Astrocyte (in vitro differentiated cells and primary cell): ENCODE measurements around the gene TENT4A. TPM values are rescaled to one million over a fixed set of nuclear protein-coding genes. Genes with fewer than 3 reads are reported as not detected.

Experiments used
- DNase-seq: peaks from one replicate; pipeline ENCODE4 v3.0.0-alpha.2; 2010; ENCODE audit warnings: low read depth
- FAIRE-seq: peaks from 2 replicates; lab custom pipeline; 2011; peaks lifted over from hg19 to GRCh38; lab: Jason Lieb, UNC
- H2AFZ ChIP-seq: 2 replicates; pipeline ENCODE4 v1.6.0; 2012; ENCODE audit warnings: low read depth, low read length, inconsistent platforms
- H3K27ac ChIP-seq: 2 replicates; pipeline ENCODE4 v1.5.1; 2011; ENCODE audit warnings: low read depth, low read length, inconsistent platforms
- H3K27me3 ChIP-seq: 2 replicates; pipeline ENCODE4 v1.6.0; 2011; ENCODE audit warnings: low read length, inconsistent platforms; ENCODE audit not compliant: insufficient read depth
- H3K36me3 ChIP-seq: 2 replicates; pipeline ENCODE4 v1.5.1; 2011; ENCODE audit warnings: low read length, inconsistent platforms; ENCODE audit not compliant: insufficient read depth
- H3K4me1 ChIP-seq: 2 replicates; pipeline ENCODE4 v1.5.1; 2011; ENCODE audit warnings: low read length, inconsistent platforms; ENCODE audit not compliant: insufficient read depth
- H3K4me2 ChIP-seq: 2 replicates; pipeline ENCODE4 v1.6.0; 2012; ENCODE audit warnings: low read length, inconsistent platforms
- H3K4me3 ChIP-seq: 2 replicates; pipeline ENCODE4 v1.5.1; 2011; ENCODE audit warnings: low read depth, mild to moderate bottlenecking, low read length, inconsistent platforms; ENCODE audit not compliant: insufficient read depth
- H3K79me2 ChIP-seq: 2 replicates; pipeline ENCODE4 v1.6.0; 2012; ENCODE audit warnings: mild to moderate bottlenecking, low read length, inconsistent platforms; ENCODE audit not compliant: insufficient read depth
- H3K9ac ChIP-seq: 2 replicates; pipeline ENCODE4 v1.6.0; 2012; ENCODE audit warnings: mild to moderate bottlenecking, low read length, inconsistent platforms
- H3K9me3 ChIP-seq: 2 replicates; pipeline ENCODE4 v1.5.1; 2012; ENCODE audit warnings: low read depth, mild to moderate bottlenecking, low read length, inconsistent platforms; ENCODE audit not compliant: insufficient read depth
- H4K20me1 ChIP-seq: 2 replicates; pipeline ENCODE4 v1.6.0; 2012; ENCODE audit warnings: low read length, inconsistent platforms; ENCODE audit not compliant: insufficient read depth
- H3K27ac Mint-ChIP-seq: one replicate; pipeline ENCODE4 v1.8.0; 2021; ENCODE audit warnings: mild to moderate bottlenecking, mixed read lengths; ENCODE audit not compliant: unreplicated experiment
- H3K27me3 Mint-ChIP-seq: one replicate; pipeline ENCODE4 v1.8.0; 2021; ENCODE audit warnings: low read depth, mixed read lengths; ENCODE audit not compliant: unreplicated experiment
- H3K36me3 Mint-ChIP-seq: one replicate; pipeline ENCODE4 v1.8.0; 2021; ENCODE audit warnings: low read depth, mixed read lengths; ENCODE audit not compliant: unreplicated experiment
- H3K4me1 Mint-ChIP-seq: one replicate; pipeline ENCODE4 v1.8.0; 2021; ENCODE audit warnings: low read depth, mixed read lengths; ENCODE audit not compliant: unreplicated experiment
- H3K4me3 Mint-ChIP-seq: one replicate; pipeline ENCODE4 v1.8.0; 2021; ENCODE audit warnings: mild to moderate bottlenecking, moderate library complexity, mixed read lengths; ENCODE audit not compliant: unreplicated experiment
- H3K9me3 Mint-ChIP-seq: one replicate; pipeline ENCODE4 v1.8.0; 2021; ENCODE audit warnings: mild to moderate bottlenecking, mixed read lengths; ENCODE audit not compliant: unreplicated experiment
- CTCF ChIP-seq: IDR thresholded peaks from 2 replicates; pipeline ENCODE4 v1.5.1; 2011; ENCODE audit warnings: low read depth, mild to moderate bottlenecking, inconsistent platforms, low read length, moderate library complexity; ENCODE audit not compliant: insufficient read depth
- EZH2 ChIP-seq: IDR thresholded peaks from 2 replicates; pipeline ENCODE4 v1.6.1; 2012; ENCODE audit warnings: mild to moderate bottlenecking, low read length, inconsistent platforms; ENCODE audit not compliant: insufficient read depth
- total RNA-seq: library from RNA; stranded (reverse); gene quantifications from 2 replicates; pipeline ENCODE4 v1.2.1, GENCODE V29; 2021

TENT4A gene
- total RNA-seq, 1 donor from 2014 or later: 18.8 TPM

GRCh38 chr5:6708814-6709213 lies 4.4 kb upstream of the TENT4A start:
- no peaks in the 10 kb centered on the region for H3K9me3 Mint-ChIP-seq
- no peaks in the 10 kb centered on the region for H3K9me3 ChIP-seq
- H3K4me2 ChIP-seq: no peak overlapping the region
- no peak overlapping the region for H2AFZ ChIP-seq
- H3K27ac Mint-ChIP-seq: no peak overlapping the region
- DNase-seq (no peak), FAIRE-seq (no peak)
- no peaks in the 10 kb centered on the region for H3K36me3 ChIP-seq
- peaks cover 3% of the 10 kb centered on the region for H3K27me3 Mint-ChIP-seq
- no peaks in the 10 kb centered on the region for H3K79me2 ChIP-seq
- H3K9ac ChIP-seq: no peak overlapping the region
- H3K4me1 ChIP-seq: peaks cover 18% of the 10 kb centered on the region
- TF ChIP-seq CTCF: no peak
- TF ChIP-seq EZH2: no peak
- H3K4me3 ChIP-seq: no peak overlapping the region
- H3K4me3 Mint-ChIP-seq: no peak overlapping the region
- H3K27me3 ChIP-seq: no peaks in the 10 kb centered on the region
- H4K20me1 ChIP-seq: no peaks in the 10 kb centered on the region
- no peaks in the 10 kb centered on the region for H3K36me3 Mint-ChIP-seq
- no peak overlapping the region for H3K27ac ChIP-seq
- peaks cover 20% of the 10 kb centered on the region for H3K4me1 Mint-ChIP-seq

GRCh38 chr5:6710070-6710469 lies 3.2 kb upstream of the TENT4A start:
- H3K27me3 Mint-ChIP-seq: peaks cover 3% of the 10 kb centered on the region
- H3K9me3 Mint-ChIP-seq: no peaks in the 10 kb centered on the region
- no peaks in the 10 kb centered on the region for H3K27me3 ChIP-seq
- no peak overlapping the region for H3K4me2 ChIP-seq
- H3K4me3 ChIP-seq: no peak overlapping the region
- no peaks in the 10 kb centered on the region for H3K36me3 Mint-ChIP-seq
- no peaks in the 10 kb centered on the region for H3K36me3 ChIP-seq
- H3K4me1 Mint-ChIP-seq: peaks cover 8% of the 10 kb centered on the region
- peaks cover 7% of the 10 kb centered on the region for H4K20me1 ChIP-seq
- no peak for DNase-seq
- H3K79me2 ChIP-seq: peaks cover 9% of the 10 kb centered on the region
- no peak overlapping the region for H3K27ac ChIP-seq
- H3K4me3 Mint-ChIP-seq: no peak overlapping the region
- TF ChIP-seq EZH2: no peak
- no peak for TF ChIP-seq CTCF
- H3K9me3 ChIP-seq: no peaks in the 10 kb centered on the region
- no peak overlapping the region for H3K9ac ChIP-seq
- H3K27ac Mint-ChIP-seq: no peak overlapping the region
- FAIRE-seq: no peak
- H2AFZ ChIP-seq: no peak overlapping the region
- H3K4me1 ChIP-seq: peaks cover 6% of the 10 kb centered on the region

- H3K9me3 Mint-ChIP-seq: no peaks in the 10 kb centered on the region
- no peak overlapping the region for H3K27ac ChIP-seq
- H3K9me3 ChIP-seq: no peaks in the 10 kb centered on the region
- H3K9ac ChIP-seq: no peak overlapping the region
- no peak overlapping the region for H3K4me3 ChIP-seq
- H4K20me1 ChIP-seq: peaks cover 13% of the 10 kb centered on the region
- H3K27me3 ChIP-seq: no peaks in the 10 kb centered on the region
- no peak overlapping the region for H3K4me2 ChIP-seq
- no peak overlapping the region for H2AFZ ChIP-seq
- peaks cover 6% of the 10 kb centered on the region for H3K4me1 ChIP-seq
- no peak for FAIRE-seq
- H3K79me2 ChIP-seq: peaks cover 16% of the 10 kb centered on the region
- H3K36me3 ChIP-seq: no peaks in the 10 kb centered on the region
- TF ChIP-seq EZH2: no peak
- TF ChIP-seq CTCF: no peak
- peaks cover 9% of the 10 kb centered on the region for H3K4me1 Mint-ChIP-seq
- DNase-seq: no peak
- peak overlapping the region; percentile 88 for H3K4me3 Mint-ChIP-seq
- no peaks in the 10 kb centered on the region for H3K36me3 Mint-ChIP-seq
- peaks cover 3% of the 10 kb centered on the region for H3K27me3 Mint-ChIP-seq
- H3K27ac Mint-ChIP-seq: no peak overlapping the region
These were observed 2.5 kb upstream of the TENT4A start for GRCh38 chr5:6710551-6711318.
